T-cell (primary cell): ENCODE results near the gene PLK1. TPM values are rescaled to one million over a fixed set of nuclear protein-coding genes. Genes with fewer than 3 reads are reported as not detected.

ENCODE experiments used
- ATAC-seq, 4 experiments: fragments of 200-7000 bp in 3 of 4; fragments of 150-1000 bp in 1 of 4; cut with Tn5 transposase; replicated peaks in 1 of 4; 1 replicate in 3 of 4; 2 replicates in 1 of 4; pipeline ENCODE4 v1.10.0; 2021; ENCODE audit warnings: moderate library complexity in 3 of 4, mild to moderate bottlenecking in 2 of 4, moderate number of reproducible peaks in 1 of 4
- CTCF ChIA-PET, 2 donors: fragments of 300-600 bp; sonication (Branson Sonifier 250); formaldehyde crosslinking; loops; one replicate each; lab custom pipeline; 2022; ENCODE audit warnings: antibody characterized with exemption in 2 of 2; lab: Charles Lee
- POLR2A ChIA-PET, 2 donors: fragments of 300-600 bp; sonication (Branson Sonifier 250); formaldehyde crosslinking; loops; one replicate each; lab custom pipeline; 2022; ENCODE audit warnings: antibody characterized with exemption in 2 of 2; lab: Charles Lee
- DNase-seq, 35 experiments: peaks; one replicate each; pipeline versions ENCODE4 v3.0.0 to v3.0.0-alpha.2; 2013 to 2023
- H3K27ac ChIP-seq: one replicate; pipeline ENCODE4 v1.5.1; 2013; ENCODE audit warnings: low read length
- H3K27me3 ChIP-seq, 2 experiments: replicated peaks in 1 of 2; 1 replicate in 1 of 2; 2 replicates in 1 of 2; pipeline versions ENCODE4 v1.6.1 to v1.7.0; 2013; ENCODE audit warnings: low read length in 1 of 2, mixed read lengths in 1 of 2; ENCODE audit not compliant: control insufficient read depth in 2 of 2, insufficient read depth in 2 of 2; ENCODE audit errors: extremely low read depth in 1 of 2
- H3K36me3 ChIP-seq, 2 donors: 1 replicate in 1 of 2; 2 replicates in 1 of 2; pipeline versions ENCODE4 v1.6.1 to v1.7.0; 2013; ENCODE audit warnings: low read length in 1 of 2; ENCODE audit not compliant: control insufficient read depth in 2 of 2, insufficient read depth in 1 of 2; ENCODE audit errors: extremely low read depth in 1 of 2
- H3K4me1 ChIP-seq, 2 experiments: 1 replicate in 1 of 2; 2 replicates in 1 of 2; pipeline versions ENCODE4 v1.6.1 to v1.7.0; 2013; ENCODE audit warnings: low read length in 2 of 2, mixed read lengths in 1 of 2; ENCODE audit not compliant: insufficient read depth in 2 of 2, control insufficient read depth in 1 of 2; ENCODE audit errors: extremely low read depth in 1 of 2
- H3K4me3 ChIP-seq, 2 donors: 1 replicate in 1 of 2; 2 replicates in 1 of 2; pipeline versions ENCODE4 v1.5.1 to v1.7.0; 2013; ENCODE audit warnings: mild to moderate bottlenecking in 2 of 2, low read length in 1 of 2, moderate library complexity in 1 of 2; ENCODE audit not compliant: control insufficient read depth in 1 of 2; ENCODE audit errors: extremely low read depth in 1 of 2
- H3K9me3 ChIP-seq: 2 replicates; pipeline ENCODE4 v1.7.0; 2013
- H3K27ac Mint-ChIP-seq, 2 donors: one replicate each; pipeline ENCODE4 v1.8.0; 2020 to 2021; ENCODE audit warnings: mild to moderate bottlenecking in 2 of 2, mixed read lengths in 2 of 2
- H3K27me3 Mint-ChIP-seq, 2 donors: one replicate each; pipeline ENCODE4 v1.8.0; 2021 to 2022; ENCODE audit warnings: mixed read lengths in 2 of 2
- H3K36me3 Mint-ChIP-seq: one replicate; pipeline ENCODE4 v1.8.0; 2021; ENCODE audit warnings: mixed read lengths
- H3K4me1 Mint-ChIP-seq, 3 donors: one replicate each; pipeline ENCODE4 v1.8.0; 2020 to 2022; ENCODE audit warnings: mixed read lengths in 3 of 3, mild to moderate bottlenecking in 1 of 3
- H3K4me3 Mint-ChIP-seq, 3 donors: one replicate each; pipeline ENCODE4 v1.8.0; 2020 to 2022; ENCODE audit warnings: mild to moderate bottlenecking in 3 of 3, mixed read lengths in 3 of 3, moderate library complexity in 3 of 3
- H3K9me3 Mint-ChIP-seq, 3 donors: one replicate each; pipeline ENCODE4 v1.8.0; 2020 to 2022; ENCODE audit warnings: mixed read lengths in 3 of 3
- whole genome bisulfite sequencing: methylation state at CpG from one replicate; pipeline ENCODE4 v1.1.5; 2013; ENCODE audit warnings: missing lambda C conversion rate; ENCODE audit not compliant: insufficient coverage; 5-methylcytosine and 5-hydroxymethylcytosine counted together
- total RNA-seq, 35 experiments: library from RNA in 6 of 35; stranded (reverse) in 6 of 35; fragments of 120-200 nt in 1 of 35; gene quantifications; one replicate each; pipeline versions ENCODE4 v1.2.1 to v1.2.4 and lab custom pipeline; 2013 to 2026

PLK1 gene
- total RNA-seq, 5 donors from 2014 or later (not counting 1 experiment from before 2014, with no cell fraction given): 1.5 to 4.6 (median 3.7) TPM

GRCh38 chr16:23689442-23690187 lies 10.9 kb downstream of the PLK1 start:
- Mint-ChIP-seq H3K9me3 (no peaks in the 10 kb centered on the region), H3K36me3 (peaks cover 35% of the 10 kb centered on the region), H3K27me3 (peaks cover 0 to 3% of the 10 kb centered on the region in 2 donors), H3K4me3 (no peak overlapping the region), H3K27ac (no peak overlapping the region), H3K4me1 (peaks cover under 1 to 3% (median 3%) of the 10 kb centered on the region in 3 donors)
- H3K36me3 ChIP-seq: peaks cover 16 to 28% of the 10 kb centered on the region in 2 donors
- ChIA-PET CTCF (no interaction called here), POLR2A (no interaction called here)
- no peak overlapping the region for H3K27ac ChIP-seq
- H3K27me3 ChIP-seq: peaks cover 0 to 2% of the 10 kb centered on the region in 2 experiments
- H3K4me3 ChIP-seq: no peak overlapping the region
- no peak for ATAC-seq
- peaks cover 0 to 2% of the 10 kb centered on the region in 2 experiments for H3K4me1 ChIP-seq
- WGBS: 98% methylated on average over 29 of the region's 36 CpGs
- no peaks in the 10 kb centered on the region for H3K9me3 ChIP-seq
- no peak for DNase-seq

- Histone ChIP-seq H3K4me1 (peaks cover 0 to 6% of the 10 kb centered on the region in 2 experiments), H3K4me3 (no peak overlapping the region), H3K27me3 (peaks cover 0 to 7% of the 10 kb centered on the region in 2 experiments), H3K9me3 (no peaks in the 10 kb centered on the region), H3K36me3 (peaks cover 16 to 24% of the 10 kb centered on the region in 2 donors), H3K27ac (no peak overlapping the region)
- Mint-ChIP-seq H3K4me3 (no peak overlapping the region), H3K4me1 (peaks cover 3 to 8% (median 6%) of the 10 kb centered on the region in 3 donors), H3K27me3 (peaks cover 0 to 6% of the 10 kb centered on the region in 2 donors), H3K9me3 (no peaks in the 10 kb centered on the region), H3K27ac (no peak overlapping the region), H3K36me3 (peaks cover 32% of the 10 kb centered on the region)
- ATAC-seq (no peak), DNase-seq (no peak)
- CTCF ChIA-PET: no interaction called here
- POLR2A ChIA-PET: no interaction called here
- over 99% methylated on average over 13 of the region's 25 CpGs for WGBS
These were observed 12.2 kb downstream of the PLK1 start for GRCh38 chr16:23690771-23691482.

GRCh38 chr16:23691483-23692189 lies 12.9 kb downstream of the PLK1 start:
- ChIA-PET POLR2A (no interaction called here), CTCF (no interaction called here)
- WGBS: 100% methylated on average over 4 of the region's 10 CpGs

GRCh38 chr16:23692190-23692837 lies 13.6 kb downstream of the PLK1 start:
- Histone ChIP-seq H3K4me1 (peaks cover 0 to 6% of the 10 kb centered on the region in 2 experiments), H3K27me3 (peaks cover 0 to 7% of the 10 kb centered on the region in 2 experiments), H3K36me3 (peaks cover 13 to 19% of the 10 kb centered on the region in 2 donors), H3K4me3 (no peak overlapping the region), H3K27ac (no peak overlapping the region), H3K9me3 (no peaks in the 10 kb centered on the region)
- peaks cover 0 to 6% of the 10 kb centered on the region in 2 donors for H3K27me3 Mint-ChIP-seq
- POLR2A ChIA-PET: no interaction called here
- ATAC-seq: no peak
- no peak overlapping the region for H3K27ac Mint-ChIP-seq
- H3K9me3 Mint-ChIP-seq: no peaks in the 10 kb centered on the region
- WGBS: 91% methylated on average over 5 of the region's 6 CpGs
- no peak for DNase-seq
- H3K36me3 Mint-ChIP-seq: peaks cover 28% of the 10 kb centered on the region
- CTCF ChIA-PET: no interaction called here
- peaks cover 3 to 8% (median 6%) of the 10 kb centered on the region in 3 donors for H3K4me1 Mint-ChIP-seq
- H3K4me3 Mint-ChIP-seq: no peak overlapping the region

More at GRCh38 chr16:23691483-23692189, 12.9 kb downstream of the PLK1 start:
- Histone ChIP-seq H3K4me1 (peaks cover 0 to 6% of the 10 kb centered on the region in 2 experiments), H3K27me3 (peaks cover 0 to 7% of the 10 kb centered on the region in 2 experiments), H3K27ac (no peak overlapping the region), H3K36me3 (peaks cover 16 to 23% of the 10 kb centered on the region in 2 donors), H3K9me3 (no peaks in the 10 kb centered on the region), H3K4me3 (no peak overlapping the region)
- peaks cover 0 to 6% of the 10 kb centered on the region in 2 donors for H3K27me3 Mint-ChIP-seq
- no peak overlapping the region for H3K4me3 Mint-ChIP-seq
- ATAC-seq (no peak), DNase-seq (no peak)
- H3K36me3 Mint-ChIP-seq: peaks cover 32% of the 10 kb centered on the region
- H3K4me1 Mint-ChIP-seq: peaks cover 3 to 8% (median 6%) of the 10 kb centered on the region in 3 donors
- no peak overlapping the region for H3K27ac Mint-ChIP-seq
- H3K9me3 Mint-ChIP-seq: no peaks in the 10 kb centered on the region

- Histone ChIP-seq H3K4me3 (no peak overlapping the region), H3K4me1 (peaks cover 0 to 15% of the 10 kb centered on the region in 2 experiments)
These were observed 15.6 kb downstream of the PLK1 start for GRCh38 chr16:23694265-23694643.

More at GRCh38 chr16:23694265-23694643, 15.6 kb downstream of the PLK1 start:
- Mint-ChIP-seq H3K36me3 (peaks cover 13% of the 10 kb centered on the region), H3K27me3 (peaks cover 0 to 6% of the 10 kb centered on the region in 2 donors), H3K4me3 (peak overlapping the region in 1 of 3 donors; percentile 58), H3K27ac (no peak overlapping the region), H3K4me1 (peaks cover 8 to 13% (median 11%) of the 10 kb centered on the region in 3 donors), H3K9me3 (no peaks in the 10 kb centered on the region)
- no peaks in the 10 kb centered on the region for H3K9me3 ChIP-seq
- ATAC-seq (no peak), DNase-seq (no peak)
- H3K27me3 ChIP-seq: peaks cover 0 to 7% of the 10 kb centered on the region in 2 experiments
- CTCF ChIA-PET: no interaction called here
- 80% methylated on average over 1 of the region's 4 CpGs for WGBS
- peaks cover 5 to 7% of the 10 kb centered on the region in 2 donors for H3K36me3 ChIP-seq
- POLR2A ChIA-PET: no interaction called here
- H3K27ac ChIP-seq: no peak overlapping the region
